Activated gamma-delta T cell (primary cell): ENCODE measurements around the gene TMEM121B.

Experiments
- DNase-seq: peaks from one replicate; lab custom pipeline; 2025; lab: John Stamatoyannopoulos, UW

Gene TMEM121B

DNA sequence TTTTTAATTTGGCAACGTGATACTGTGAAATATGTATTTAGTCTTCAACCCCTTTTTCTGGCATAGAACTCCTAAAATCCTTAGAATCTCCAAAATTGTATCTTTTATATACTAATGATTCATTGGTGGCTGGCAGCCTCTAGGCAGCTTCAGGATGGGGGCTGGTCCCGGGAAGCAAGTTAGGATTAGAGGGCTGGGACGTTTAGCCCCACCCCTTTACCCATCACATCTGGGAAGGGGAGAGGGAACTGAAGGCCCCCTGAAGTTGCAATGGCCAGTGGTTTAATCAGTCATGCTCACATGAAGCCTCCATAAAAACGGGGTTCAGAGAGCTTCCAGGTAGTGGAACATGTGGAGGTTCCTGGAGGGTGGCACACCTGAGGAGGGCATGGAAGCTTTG, 29.3 kb downstream of the TMEM121B start:
- DNase-seq = no peak

DNA sequence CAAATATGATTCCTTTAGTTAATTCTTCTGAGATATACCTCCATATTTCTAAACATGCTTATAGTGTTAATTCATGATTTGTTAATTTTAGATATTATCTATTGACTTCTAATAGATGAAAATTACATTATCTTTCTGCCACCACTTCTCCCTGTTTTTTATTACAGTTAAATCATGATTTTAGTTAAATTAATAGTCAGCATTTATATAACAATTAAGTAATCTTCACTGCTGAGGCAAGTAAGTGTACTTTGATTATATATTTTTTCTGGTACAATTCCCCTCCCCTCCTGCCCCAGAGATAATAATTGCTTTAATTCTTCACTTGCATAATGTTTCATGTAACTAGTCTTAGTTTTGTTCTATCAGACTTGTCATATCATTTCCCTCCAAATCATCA, 30.6 kb downstream of the TMEM121B start:
- no peak for DNase-seq

DNA sequence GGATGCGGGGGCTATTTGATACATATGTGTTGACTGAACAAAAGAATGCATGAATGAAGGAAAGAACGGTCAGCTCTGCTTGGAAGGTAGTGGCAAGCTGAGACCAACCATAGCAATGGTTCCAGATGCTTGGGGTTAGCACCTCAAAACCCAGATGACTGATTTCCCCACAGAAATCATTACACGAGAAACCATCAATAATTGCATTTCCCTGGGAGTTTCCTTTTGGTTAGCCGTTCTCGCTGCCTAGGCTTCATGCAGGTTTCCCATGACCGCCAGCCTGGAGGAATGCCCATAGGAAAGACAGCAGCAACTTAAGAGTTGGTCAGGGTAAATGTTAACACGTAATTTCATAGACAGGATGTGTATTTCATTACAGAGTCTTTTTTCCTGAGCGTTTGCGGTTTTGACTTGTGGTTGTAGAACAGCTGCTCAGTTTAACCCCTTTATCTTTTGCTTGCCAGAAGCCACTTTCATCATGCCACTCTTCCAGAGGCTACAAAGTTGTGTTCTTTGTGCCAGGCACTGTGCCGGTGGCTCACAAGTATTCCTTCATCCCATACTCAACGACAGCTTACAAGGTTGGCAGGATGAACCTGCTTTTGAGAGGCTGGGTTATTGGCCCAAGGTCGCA, 33.5 kb downstream of the TMEM121B start:
- DNase-seq = no peak

DNA sequence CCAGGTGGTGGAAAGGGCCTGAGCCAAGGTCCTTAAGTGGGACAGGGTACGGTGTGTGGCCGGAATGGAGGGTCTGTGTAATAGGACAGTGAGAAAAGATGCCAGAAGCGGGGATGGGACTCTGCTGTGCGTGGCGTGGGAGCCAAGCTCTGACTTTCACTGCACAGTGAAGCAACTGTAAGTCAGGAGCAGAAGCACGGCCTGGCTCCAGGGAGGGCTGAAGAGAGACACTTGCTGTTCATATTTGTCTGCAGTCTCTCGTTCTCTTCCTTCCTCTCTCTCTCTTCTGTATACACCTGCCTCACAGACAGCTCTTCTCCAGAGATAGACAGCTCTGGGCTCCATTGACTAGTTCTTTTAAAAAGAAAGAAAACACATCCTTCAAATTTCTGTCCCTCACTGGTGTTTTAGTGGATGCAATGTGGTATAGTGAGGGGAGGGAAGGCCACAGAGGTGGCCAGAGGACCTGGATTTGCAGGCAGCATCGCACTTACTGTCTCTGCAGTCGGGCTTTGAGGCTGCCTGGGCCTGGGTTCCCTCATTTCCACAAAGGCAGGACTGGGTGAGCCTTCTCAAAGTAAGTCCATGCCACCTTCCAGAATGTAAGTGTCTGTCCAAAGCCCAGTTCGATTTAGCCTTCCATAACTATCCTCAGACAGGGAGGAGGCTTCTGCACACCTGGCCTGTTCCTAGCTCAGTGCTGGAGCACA, 34.2 kb downstream of the TMEM121B start:
- DNase-seq = no peak

DNA sequence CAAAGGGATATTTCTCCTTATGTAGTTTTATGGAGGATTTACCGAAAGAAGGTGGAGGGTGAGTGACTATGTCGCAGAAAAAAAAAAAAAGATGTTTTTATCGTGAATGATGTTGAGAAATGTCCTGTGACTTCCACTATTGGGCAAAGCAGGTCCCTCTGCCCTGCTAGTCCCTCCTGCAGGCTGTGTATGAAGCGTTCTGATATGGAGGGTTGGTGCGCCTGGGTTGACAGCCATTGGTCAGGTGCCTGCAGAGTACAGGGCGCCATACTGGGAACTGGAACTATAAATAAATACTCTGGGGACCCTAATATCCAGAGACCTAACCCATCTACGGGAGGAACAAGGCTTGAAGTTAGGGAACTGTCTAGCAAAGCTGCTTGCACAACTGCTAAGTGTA, 34.9 kb downstream of the TMEM121B start:
- no peak for DNase-seq

DNA sequence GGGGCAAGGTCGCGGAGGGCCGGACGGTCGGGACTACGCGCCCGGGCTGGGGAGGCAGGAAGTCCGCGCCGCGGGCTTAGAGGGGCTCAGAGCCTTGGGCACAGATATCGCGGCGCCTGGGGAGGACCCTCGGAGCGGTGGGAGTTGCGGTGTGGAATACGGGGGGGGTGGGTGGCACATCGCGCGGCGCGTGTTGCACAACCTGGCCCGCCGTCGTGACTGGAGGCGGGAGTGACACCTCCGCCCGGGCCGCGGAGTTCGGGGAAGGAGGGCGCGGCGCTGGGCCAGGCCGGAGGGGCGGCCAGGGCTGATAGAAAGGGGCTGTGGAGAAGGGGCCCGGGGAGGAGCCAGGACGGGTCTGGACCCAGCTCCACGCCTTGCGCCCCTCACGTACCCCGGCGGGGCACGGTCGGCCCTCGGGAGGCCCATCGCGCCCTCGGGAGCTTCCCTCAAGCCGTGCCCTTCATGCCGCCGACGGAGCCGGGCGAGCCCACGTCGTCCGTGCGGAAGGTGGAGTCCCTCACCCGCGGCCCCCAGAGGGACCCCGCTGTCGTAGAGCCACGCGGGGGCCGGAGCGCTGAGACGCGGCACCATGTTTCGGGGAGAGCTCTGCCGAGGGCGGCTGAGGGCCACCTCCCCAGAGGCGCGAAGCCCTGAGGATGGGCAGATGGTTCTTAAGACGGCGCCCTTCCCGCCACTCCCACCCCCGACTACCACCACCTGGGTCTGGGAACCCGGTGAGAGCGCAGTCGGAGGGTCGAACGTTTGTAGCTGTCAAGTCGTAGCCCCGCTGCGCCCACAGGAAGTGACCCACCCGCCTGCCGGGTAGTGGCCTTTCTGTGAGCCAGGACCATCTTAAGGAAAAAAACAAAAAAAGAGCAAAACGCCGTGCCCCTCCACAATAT, 35.6 kb downstream of the TMEM121B start:
- no peak for DNase-seq

DNA sequence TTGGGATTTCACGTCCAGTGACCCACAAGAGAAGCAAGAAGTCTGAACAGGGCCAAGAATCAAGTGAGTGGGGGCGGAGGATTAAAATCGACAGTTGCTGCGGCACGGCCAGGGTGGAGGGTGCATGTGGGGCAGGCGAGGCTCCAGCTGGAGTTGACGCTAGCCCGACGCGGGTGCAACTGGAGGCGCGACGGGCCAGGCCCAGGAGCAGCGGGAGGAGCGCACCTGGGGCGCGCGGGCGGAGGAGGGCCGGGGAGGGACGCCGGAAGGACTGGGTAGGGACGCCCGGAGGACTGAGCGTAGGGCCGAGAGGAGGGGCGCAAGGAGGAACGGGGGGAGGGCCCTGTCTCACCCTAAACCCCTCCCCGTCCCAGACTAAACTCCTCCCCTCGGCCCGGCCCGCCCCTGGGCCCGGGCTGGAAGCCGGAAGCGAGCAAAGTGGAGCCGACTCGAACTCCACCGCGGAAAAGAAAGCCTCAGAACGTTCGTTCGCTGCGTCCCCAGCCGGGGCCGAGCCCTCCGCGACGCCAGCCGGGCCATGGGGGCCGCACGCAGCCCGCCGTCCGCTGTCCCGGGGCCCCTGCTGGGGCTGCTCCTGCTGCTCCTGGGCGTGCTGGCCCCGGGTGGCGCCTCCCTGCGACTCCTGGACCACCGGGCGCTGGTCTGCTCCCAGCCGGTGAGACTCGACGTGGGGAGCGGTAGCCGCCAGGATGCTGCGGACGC, 36.4 kb downstream of the TMEM121B start, which contains the start of gene IL17RA:
IL17RA (plus strand) TSS at position 447 of the 723 bp plus-strand sequence; CDS start at position 539, 92 bp downstream.
- DNase-seq = peak; percentile 80

DNA sequence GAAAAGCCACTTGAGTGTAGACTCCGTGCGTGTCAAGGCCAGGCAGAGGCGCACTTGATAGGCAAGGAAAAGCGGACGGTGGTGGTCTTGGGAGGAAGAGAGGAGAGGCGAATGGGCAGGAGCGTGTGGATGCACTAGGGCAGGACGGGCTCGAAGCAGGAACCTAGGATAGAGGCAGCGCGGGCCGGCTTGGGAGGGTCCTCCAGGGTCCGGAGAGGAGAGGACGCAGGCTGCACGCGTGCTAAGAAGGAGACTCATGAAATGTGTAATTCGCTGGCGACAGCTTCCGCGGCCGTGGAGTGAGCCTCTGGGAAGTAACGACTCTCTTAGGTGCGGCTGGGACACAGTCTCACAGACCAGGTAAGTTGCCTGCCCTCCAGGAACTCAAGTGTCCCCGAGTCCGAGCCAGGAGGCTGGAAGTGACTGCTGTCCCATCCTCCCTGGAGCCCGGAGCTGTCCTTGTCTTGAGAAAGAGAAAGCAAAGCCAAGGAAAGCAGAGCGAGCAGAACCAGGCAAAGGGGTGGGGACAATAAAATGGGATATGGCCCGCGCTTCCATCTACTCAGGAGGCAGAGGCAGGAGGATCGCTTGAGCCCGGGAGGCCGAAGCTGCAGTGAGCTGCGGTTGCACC, 37.2 kb downstream of the TMEM121B start:
- no peak for DNase-seq

DNA sequence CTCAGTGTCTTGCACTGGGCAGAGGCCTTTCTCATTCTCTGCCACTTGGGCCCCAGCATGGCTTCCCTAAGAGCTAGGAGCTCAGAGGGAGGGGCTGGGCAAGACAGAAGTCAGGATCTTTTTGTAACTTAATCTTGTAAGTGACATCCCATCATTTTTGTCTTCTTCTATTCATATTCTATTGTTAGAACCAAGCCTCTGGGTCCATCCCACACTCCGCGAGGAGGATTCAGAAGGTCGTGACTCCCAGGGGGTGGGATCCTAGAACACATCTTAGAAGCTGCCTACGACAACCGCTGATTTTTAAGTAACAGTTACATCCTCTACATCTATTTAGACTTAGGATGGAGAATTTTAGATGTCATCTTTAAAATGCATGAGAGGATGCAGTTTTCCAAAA, 37.9 kb downstream of the TMEM121B start:
- no peak for DNase-seq

DNA sequence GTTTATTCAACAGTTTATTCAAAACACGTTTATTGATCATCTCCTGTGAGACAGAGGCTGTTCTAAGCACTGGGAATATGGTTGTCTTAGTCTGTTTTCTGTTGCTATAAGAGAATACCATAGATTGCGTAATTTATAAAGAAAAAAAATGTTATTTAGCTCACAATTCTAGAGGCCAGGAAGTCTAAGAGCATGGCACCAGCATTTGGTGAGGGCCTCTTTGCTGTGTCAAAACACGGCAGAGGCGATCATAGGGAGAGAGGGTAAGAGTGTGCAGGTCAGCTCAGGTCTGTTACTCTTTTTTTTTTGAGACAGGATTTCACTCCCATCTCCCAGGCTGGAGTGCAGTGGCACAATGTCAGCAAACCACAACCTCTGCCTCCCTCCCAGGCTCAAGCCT, 41.6 kb downstream of the TMEM121B start:
- DNase-seq = no peak

DNA sequence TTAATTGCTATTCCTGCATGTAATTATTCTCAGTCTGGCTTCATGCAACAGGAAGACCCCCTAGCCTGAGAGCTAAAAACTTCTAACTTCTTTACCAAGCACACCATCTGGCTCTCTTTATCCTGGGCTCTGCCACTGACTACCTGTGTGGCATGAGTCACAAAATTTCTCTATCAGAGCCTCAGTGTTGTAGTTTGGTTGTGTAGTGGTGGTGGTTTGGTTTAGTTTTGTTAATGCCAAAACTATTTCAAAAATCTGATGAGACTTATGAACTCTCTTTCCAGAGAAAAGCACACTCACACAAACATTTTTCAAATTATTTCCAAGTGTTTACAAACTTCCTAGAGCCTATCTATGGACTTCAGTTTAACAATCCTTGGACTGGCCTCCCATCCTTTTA, 43.9 kb downstream of the TMEM121B start:
- no peak for DNase-seq

DNA sequence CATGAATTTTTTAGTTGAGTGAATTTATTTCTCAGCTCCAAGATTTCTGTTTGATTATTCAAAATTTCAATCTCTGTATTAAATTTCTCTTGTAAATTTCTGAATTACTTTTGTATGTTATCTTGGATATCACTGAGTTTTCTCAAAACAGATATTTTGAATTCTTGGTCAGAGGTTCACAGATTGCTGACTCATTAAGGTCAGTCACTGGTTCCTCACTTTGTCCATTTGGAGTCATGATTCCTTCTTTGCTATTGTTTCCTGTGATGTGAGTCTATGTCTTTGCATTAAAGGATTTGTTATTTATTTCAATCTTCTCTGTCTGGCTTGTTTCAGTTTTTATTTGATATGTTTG, 46.5 kb downstream of the TMEM121B start:
- DNase-seq = no peak

DNA sequence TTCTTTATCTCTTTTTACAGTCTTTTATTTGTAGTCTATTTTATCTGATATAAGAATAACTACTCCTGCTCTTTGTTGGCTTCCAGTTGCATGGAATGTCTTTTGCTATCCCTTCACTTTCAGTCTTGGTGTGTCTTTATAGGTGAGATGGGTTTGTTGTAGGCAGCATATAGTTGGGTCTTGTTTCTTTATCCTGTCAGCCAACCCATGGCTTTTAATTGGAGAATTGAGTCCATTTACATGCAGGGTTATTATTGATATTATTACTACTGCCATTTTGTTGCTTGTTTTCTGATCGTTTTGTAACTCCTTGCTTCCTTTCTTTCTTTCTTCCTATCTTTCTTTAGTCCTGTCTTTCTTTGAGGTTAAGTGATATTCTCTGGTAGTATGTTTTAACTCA, 48.3 kb downstream of the TMEM121B start:
- DNase-seq = no peak
